Colonic mucosa (tissue), 4 donors: ENCODE data around the gene POGZ. TPM values are rescaled to one million over a fixed set of nuclear protein-coding genes. Genes with fewer than 3 reads are reported as not detected.
"Not testable (repeated sequence)": the region's sequence is repeated elsewhere in the genome, so short reads cannot be mapped to it uniquely, and the experiment has no call there.

Experiments used
- DNase-seq: peaks from one replicate; pipeline ENCODE4 v3.0.0-alpha.2; 2020
- H3K27ac ChIP-seq: fragments of 200-600 bp; one replicate; pipeline ENCODE4 v1.8.0; 2021
- H3K27me3 ChIP-seq: fragments of 200-600 bp; one replicate; pipeline ENCODE4 v1.8.0; 2021
- H3K36me3 ChIP-seq: fragments of 200-600 bp; one replicate; pipeline ENCODE4 v1.8.0; 2021
- H3K4me1 ChIP-seq: fragments of 200-600 bp; one replicate; pipeline ENCODE4 v1.8.0; 2021; ENCODE audit warnings: mild to moderate bottlenecking
- H3K4me3 ChIP-seq: fragments of 200-600 bp; one replicate; pipeline ENCODE4 v1.8.0; 2021
- H3K9ac ChIP-seq, 2 donors: one replicate each; pipeline ENCODE4 v1.7.0; 2013; ENCODE audit warnings: control low read depth in 2 of 2, low read depth in 2 of 2, low read length in 2 of 2
- H3K9me3 ChIP-seq: fragments of 200-600 bp; one replicate; pipeline ENCODE4 v1.8.0; 2021
- CTCF ChIP-seq: fragments of 200-600 bp; IDR thresholded peaks from one replicate; pipeline ENCODE4 v1.8.0; 2022; ENCODE audit warnings: antibody characterized with exemption, mild to moderate bottlenecking
- intact Hi-C: fragments of 100-400 bp; cut with DNase I; formaldehyde crosslinking; loops from one replicate; pipeline ENCODE4 v1.14.1; 2022
- total RNA-seq, 2 donors: library from RNA; stranded (reverse); fragmentation: NEBNext Ultra II Directional in 1 of 2; extraction: Animal tissue kit (Norgen Biotek cat#: 25700) in 1 of 2; gene quantifications; one replicate each; pipeline ENCODE4 v1.2.1, GENCODE V29; 2021
- donor health status: healthy.
- donor health status: DM: no; HTN: no; CAD: no.
- donor health status: DM: no; HTN: no; CAD: no.

Gene POGZ
- total RNA-seq, 2 donors from 2014 or later: 49.6 to 50.0 TPM

- no peak overlapping the region for H3K4me3 ChIP-seq
- H3K9me3 ChIP-seq: no peaks in the 10 kb centered on the region
- H3K4me1 ChIP-seq: peaks cover 3% of the 10 kb centered on the region
- no peak overlapping the region for H3K9ac ChIP-seq
- no peaks in the 10 kb centered on the region for H3K27me3 ChIP-seq
- H3K36me3 ChIP-seq: no peaks in the 10 kb centered on the region
- no peak for DNase-seq
- intact Hi-C loops: loop anchor here (5.0 kb wide), 1 partner anchor 82 kb away; no protein-coding TSS in a partner anchor
- no peak for TF ChIP-seq CTCF
- H3K27ac ChIP-seq: no peak overlapping the region
Measured at GRCh38 chr1:151455231-151455630, 4.1 kb downstream of the POGZ start.

GRCh38 chr1:151447696-151448095, 11.6 kb downstream of the POGZ start:
- no peak overlapping the region for H3K9ac ChIP-seq
- no peaks in the 10 kb centered on the region for H3K9me3 ChIP-seq
- H3K27me3 ChIP-seq: no peaks in the 10 kb centered on the region
- H3K4me3 ChIP-seq: no peak overlapping the region
- intact Hi-C loops: loop anchor here (10.0 kb wide), 2 partner anchors 147 to 287 kb away; no protein-coding TSS in a partner anchor
- no peak overlapping the region for H3K27ac ChIP-seq
- H3K4me1 ChIP-seq: no peaks in the 10 kb centered on the region
- DNase-seq: no peak
- no peaks in the 10 kb centered on the region for H3K36me3 ChIP-seq
- no peak for TF ChIP-seq CTCF

GRCh38 chr1:151444783-151445177, 14.5 kb downstream of the POGZ start:
- no peak overlapping the region for H3K27ac ChIP-seq
- H3K36me3 ChIP-seq: no peaks in the 10 kb centered on the region

GRCh38 chr1:151443846-151444782, 15.2 kb downstream of the POGZ start:
- peak; percentile 79 for DNase-seq
- no peak overlapping the region for H3K9ac ChIP-seq
- no peaks in the 10 kb centered on the region for H3K4me1 ChIP-seq
- intact Hi-C loops: loop anchor here (10.0 kb wide), 2 partner anchors 151 to 291 kb away; no protein-coding TSS in a partner anchor
- no peaks in the 10 kb centered on the region for H3K9me3 ChIP-seq
- no peak overlapping the region for H3K4me3 ChIP-seq
- no peak overlapping the region for H3K27ac ChIP-seq
- no peaks in the 10 kb centered on the region for H3K36me3 ChIP-seq
- H3K27me3 ChIP-seq: no peaks in the 10 kb centered on the region
- TF ChIP-seq CTCF: peak; percentile 77

More at GRCh38 chr1:151444783-151445177, 14.5 kb downstream of the POGZ start:
- Histone ChIP-seq H3K4me3 (no peak overlapping the region), H3K9ac (no peak overlapping the region), H3K9me3 (no peaks in the 10 kb centered on the region), H3K27me3 (no peaks in the 10 kb centered on the region), H3K4me1 (no peaks in the 10 kb centered on the region)
- intact Hi-C loops: loop anchor here (10.0 kb wide), 2 partner anchors 150 to 290 kb away; no protein-coding TSS in a partner anchor
- no peak for TF ChIP-seq CTCF
- DNase-seq: no peak

- H3K9ac ChIP-seq, DNase-seq, H3K9me3 ChIP-seq, intact Hi-C loops, H3K4me3 ChIP-seq, H3K27ac ChIP-seq, H3K4me1 ChIP-seq, H3K36me3 ChIP-seq, H3K27me3 ChIP-seq: not testable (repeated sequence)
Measured at GRCh38 chr1:151437396-151437795, 21.9 kb downstream of the POGZ start.

GRCh38 chr1:151436985-151437384, 22.3 kb downstream of the POGZ start:
- Histone ChIP-seq H3K27ac (no peak overlapping the region), H3K36me3 (no peaks in the 10 kb centered on the region), H3K4me1 (no peaks in the 10 kb centered on the region)

More at GRCh38 chr1:151436985-151437384, 22.3 kb downstream of the POGZ start:
- no peak overlapping the region for H3K9ac ChIP-seq
- DNase-seq: no peak
- H3K9me3 ChIP-seq: no peaks in the 10 kb centered on the region
- no peaks in the 10 kb centered on the region for H3K27me3 ChIP-seq
- no peak for TF ChIP-seq CTCF
- H3K4me3 ChIP-seq: no peak overlapping the region
- intact Hi-C loops: no loop called here
